A204.1 (cell line): Measurements from ENCODE around the gene ZMYND11.
"Not testable (repeated sequence)": the region's sequence is repeated elsewhere in the genome, so short reads cannot be mapped to it uniquely, and the experiment has no call there.

ENCODE experiments used
- FAIRE-seq: peaks from 2 replicates; lab custom pipeline; 2012; peaks lifted over from hg19 to GRCh38; lab: Jason Lieb, UNC

ZMYND11 gene

DNA sequence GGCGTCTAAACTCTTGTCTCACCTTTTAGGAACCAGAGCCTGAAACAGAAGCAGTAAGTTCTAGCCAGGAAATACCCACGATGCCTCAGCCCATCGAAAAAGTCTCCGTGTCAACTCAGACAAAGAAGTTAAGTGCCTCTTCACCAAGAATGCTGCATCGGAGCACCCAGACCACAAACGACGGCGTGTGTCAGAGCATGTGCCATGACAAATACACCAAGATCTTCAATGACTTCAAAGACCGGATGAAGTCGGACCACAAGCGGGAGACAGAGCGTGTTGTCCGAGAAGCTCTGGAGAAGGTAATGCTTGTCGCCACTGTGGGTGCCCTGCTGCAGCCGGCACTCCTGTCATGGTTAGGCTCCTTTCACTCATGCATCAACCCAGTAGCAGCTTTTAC is 113.1 kb downstream of the ZMYND11 start:
- FAIRE-seq = no peak

DNA sequence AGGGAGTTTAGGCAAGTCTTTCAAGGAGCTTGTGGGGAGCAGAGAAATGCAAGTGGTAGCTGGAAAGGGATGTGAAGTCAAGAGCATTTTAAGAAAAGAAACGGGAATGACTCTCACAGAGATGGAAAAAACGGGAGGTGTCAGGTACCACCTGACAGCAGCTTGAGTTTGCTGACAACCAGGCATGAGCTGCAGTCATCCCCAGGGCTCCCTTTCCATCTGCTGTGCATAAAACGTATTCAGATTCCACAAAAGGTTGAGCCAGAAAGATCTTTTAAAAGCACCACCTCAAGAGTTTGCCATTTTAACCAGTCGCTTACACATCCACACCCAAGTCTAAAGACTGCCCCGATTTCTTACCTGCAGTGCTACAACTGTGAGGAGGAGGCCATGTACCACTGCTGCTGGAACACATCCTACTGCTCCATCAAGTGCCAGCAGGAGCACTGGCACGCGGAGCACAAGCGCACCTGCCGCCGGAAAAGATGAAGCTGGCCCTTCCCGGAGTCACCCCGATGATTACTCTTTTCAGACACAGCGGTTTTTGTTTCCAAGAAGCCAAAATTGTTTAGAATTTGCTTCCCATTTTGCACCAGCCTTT is 116.8 kb downstream of the ZMYND11 start:
- FAIRE-seq = no peak

DNA sequence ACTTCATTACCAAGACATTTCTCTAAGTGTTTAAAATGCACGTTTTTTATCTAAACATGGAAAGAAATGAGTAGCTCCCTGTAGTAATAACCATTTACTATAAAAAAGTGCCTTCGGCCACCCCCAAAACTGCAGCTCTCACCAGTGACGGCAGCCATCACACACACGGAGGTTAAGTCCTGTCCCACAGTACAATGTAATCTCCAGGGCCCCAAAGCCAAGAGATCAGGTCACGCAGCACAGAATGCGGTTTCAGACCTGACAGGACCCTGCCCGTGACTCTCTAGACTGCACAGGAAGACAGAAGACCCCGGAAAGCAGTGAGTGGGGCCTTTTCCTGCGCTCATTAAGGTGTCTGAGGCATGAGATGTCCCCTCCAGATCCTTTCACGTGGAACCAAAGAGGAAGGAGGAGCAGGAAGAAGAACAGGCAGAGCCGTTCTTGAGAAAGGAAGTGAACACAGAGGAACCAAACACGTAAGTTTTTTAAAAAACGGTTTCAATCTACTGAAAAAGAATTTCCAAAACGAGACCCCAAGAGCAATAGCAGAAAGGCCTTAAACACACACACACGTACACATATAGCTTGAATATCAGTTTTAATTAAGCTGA is 125.7 kb downstream of the ZMYND11 start:
- FAIRE-seq = no peak

DNA sequence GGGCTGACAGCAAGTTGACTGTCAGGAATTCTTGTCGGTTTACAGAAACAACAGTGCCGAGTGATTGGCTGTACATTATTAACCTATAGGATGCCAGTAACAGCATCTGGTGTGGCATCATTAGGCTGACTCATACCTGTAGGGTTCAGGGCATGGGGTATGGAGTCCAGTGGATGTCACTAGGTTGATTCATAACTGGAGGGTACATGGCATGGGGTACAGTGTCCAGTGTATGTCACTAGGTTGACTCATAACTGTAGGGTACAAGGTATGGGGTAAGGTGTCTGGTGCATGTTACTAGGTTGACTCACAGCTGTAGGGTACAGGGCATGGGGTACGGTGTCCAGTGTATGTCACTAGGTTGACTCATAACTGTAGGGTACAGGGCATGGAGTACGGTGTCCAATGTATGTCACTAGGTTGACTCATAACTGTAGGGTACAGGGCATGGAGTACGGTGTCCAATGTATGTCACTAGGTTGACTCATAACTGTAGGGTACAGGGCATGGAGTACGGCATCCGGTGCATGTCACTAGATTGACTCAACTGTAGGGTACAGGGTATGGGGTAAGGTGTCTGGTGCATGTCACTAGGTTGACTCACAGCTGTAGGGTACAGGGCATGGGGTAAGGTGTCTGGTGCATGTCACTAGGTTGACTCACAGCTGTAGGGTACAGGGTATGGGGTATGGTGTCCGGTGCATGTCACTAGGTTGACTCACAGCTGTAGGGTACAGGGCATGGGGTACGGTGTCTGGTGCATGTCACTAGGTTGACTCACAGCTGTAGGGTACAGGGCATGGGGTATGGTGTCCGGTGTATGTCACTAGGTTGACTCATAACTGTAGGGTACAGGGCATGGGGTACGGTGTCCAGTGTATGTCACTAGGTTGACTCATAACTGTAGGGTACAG is 129.2 kb downstream of the ZMYND11 start:
- not testable (repeated sequence) for FAIRE-seq

DNA sequence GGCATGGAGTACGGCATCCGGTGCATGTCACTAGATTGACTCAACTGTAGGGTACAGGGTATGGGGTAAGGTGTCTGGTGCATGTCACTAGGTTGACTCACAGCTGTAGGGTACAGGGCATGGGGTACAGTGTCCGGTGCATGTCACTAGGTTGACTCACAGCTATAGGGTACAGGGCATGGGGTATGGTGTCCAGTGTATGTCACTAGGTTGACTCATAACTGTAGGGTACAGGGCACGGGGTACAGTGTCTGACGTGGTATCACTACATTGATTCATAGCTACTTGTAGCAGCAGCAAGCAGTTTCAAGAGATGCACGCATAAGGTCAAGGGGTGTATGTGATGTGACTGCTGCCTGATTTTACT is 129.8 kb downstream of the ZMYND11 start:
- not testable (repeated sequence) for FAIRE-seq

DNA sequence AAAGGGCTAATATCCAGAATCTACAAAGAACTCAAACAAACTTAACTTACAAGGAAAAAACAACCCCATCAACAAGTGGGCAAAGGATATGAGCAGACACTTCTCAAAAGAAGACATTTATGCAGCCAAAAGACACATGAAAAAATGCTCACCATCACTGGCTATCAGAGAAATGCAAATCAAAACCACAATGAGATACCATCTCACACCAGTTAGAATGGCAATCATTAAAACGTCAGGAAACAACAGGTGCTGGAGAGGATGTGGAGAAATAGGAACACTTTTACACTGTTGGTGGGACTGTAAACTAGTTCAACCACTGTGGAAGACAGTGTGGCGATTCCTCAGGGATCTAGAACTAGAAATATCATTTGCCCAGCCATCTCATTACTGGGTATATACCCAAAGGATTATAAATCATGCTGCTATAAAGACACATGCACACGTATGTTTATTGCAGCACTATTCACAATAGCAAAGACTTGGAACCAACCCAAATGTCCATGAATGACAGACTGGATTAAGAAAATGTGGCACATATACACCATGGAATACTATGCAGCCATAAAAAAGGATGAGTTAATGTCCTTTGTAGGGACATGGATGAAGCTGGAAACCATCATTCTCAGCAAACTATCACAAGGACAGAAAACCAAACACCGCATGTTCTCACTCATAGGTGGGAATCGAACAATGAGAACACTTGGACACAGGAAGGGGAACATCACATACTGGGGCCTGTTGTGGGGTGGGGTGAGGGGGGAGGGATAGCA is 130.7 kb downstream of the ZMYND11 start:
- not testable (repeated sequence) for FAIRE-seq

DNA sequence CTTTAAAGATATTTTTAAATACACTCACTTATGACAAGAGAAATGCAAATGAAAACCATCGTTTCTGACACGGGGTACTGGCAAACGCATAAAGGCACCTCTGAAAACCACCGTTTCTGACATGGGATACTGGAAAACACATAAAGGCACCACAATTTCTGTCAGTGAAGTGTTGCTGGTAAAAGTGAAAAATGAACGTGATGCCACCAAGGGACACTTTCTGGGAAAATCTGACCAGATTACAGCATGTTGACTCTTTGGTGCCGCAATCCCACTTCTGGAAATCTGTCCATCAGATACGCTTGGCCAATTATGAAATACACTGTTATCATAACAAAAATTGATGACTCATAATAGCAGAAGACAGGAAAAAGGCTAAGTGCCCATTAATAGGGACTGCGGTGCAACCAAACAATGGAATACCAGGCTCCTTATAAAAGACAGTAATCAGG is 131.7 kb downstream of the ZMYND11 start:
- no peak for FAIRE-seq

DNA sequence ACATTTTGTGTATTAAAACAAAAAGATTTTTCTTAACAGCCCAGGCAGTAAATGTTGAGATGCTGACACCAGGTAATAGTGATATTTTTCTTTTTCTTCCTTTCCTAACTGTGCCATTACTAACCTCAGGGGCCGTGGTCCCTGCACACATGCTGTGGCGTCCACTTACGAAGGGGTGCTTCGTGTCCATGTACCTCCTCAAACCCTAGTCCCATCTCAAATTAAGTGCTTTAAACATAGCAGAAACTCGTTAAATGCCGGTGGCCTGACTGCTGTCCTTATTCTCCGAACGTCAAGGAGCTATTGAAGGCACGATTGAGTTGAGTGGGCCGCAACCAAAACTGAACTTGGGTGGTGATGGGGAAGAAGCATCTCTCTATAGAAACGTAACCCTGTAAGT is 132.4 kb downstream of the ZMYND11 start:
- FAIRE-seq = no peak

DNA sequence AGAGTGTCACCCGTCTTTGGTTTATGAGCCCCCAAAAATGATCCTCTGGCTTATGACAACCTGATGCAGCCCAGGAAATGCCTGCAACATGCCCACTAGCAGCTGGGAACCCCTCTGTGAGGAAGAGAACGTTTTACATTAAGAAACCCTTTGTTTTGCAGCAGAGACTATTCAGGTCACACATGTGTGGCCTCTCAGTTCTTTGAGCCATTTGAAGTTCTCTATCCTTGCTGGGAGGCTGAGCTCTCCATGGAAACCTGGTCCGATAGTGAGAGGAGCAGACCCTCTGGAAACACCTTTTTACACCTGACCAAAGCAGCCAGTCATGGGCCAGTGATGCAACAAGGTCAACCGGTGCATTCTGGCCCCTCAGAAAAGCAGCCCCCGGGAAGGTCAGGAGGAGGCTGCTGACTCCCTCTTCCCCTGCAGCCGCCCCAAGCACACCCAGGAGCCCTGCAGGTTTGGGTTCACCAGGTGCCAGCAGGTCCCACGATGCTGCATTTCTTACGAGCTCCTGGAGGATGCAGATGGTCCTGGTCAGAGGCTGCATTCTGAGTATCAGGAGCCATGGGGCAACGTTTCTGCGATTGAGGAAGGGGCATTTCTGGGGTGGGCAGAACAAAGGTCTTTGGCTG is 134.3 kb downstream of the ZMYND11 start:
- no peak for FAIRE-seq

DNA sequence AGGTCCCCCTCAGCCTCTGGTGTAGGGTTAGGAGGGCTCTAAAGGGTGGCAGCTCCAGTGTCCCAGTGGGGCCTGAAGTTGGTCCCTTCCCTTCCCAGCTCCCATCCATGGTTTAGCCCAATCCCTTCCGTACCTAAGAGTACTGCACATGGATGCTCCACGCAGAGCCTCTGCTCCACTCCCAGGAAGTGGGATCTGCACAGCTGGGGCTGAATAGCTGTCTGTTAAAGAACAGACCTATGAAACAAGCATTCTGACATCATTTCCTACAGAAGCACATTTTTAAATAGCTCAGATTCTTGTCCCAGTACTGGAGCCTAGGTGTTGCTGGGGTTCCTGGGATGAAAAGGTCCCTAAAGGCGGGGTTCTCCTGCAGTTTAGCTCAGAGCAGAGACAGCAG is 135.9 kb downstream of the ZMYND11 start:
- no peak for FAIRE-seq

DNA sequence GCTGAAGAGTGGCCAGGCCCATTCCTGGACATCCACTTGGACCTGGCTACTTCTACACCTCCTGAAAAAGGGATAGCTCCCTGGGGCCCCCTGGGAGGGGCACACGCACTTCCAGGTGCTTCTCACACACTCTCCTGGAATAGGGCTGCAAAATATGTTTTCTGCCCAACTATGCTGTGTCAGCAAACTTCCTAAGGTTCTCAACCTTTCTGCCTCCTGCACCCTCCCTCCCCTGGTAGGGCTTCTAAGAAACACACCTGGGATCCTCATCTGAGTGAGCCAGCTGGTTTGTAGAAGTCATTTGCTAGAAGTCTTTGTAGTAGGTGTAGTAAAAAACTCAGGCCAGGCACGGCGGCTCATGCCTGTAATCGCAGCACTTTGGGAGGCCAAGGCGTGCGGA is 136.5 kb downstream of the ZMYND11 start:
- FAIRE-seq = no peak

DNA sequence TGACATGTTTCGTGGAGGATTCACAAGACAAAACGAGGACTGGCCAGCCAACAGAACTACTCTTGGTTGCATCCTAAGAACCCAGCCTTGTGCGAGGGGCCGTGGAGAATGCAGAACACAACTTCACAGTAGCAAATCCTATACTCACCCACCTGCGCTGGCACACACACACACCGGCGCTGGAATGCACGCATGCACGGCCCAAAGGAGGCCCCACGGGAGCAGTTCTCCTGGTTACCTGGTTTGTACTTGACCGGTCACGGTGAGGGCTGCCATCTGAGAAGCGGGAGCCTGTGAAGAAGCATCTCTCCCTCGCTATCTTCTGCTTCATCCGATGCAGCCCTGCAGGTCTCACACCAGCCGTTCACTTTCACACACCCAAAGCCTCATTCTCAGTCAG is 137.8 kb downstream of the ZMYND11 start:
- FAIRE-seq = no peak

DNA sequence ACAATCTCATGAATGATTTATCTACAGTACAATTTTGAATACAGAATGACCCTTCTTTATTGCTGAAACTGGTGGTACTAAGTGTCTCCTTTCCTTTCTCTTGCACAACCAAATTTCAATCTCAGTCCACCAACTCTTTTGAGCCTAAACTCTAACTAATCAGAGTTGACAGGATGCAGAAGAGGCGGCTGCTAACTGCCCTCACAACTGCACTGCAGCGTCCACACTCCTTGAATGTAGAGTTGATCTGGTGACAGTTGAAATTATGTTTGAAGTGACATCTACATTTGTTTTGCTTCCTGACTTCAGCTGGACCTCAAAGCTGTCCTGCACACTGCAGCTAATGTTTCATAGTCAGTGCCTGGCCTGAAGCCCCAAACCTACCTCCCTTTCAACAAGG is 139.6 kb downstream of the ZMYND11 start:
- no peak for FAIRE-seq

DNA sequence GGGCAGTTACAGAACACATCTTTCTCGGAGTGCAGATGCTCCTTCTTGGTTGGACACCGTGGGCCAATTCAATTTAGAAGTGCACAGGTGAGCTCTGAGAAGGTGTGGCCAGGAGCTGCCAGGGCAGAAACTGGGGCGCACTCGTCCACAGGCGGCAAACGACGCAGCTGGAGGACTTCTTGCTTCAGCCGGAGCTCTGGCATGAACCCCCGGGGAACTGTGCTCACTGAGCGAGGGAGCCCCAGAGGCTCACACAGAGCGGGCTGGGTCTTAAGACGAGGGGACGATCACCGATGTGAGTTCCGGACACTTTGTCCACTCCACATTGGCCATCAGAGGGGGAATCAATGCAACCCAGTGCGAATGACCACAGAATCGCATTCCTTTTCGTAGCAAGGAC is 140.4 kb downstream of the ZMYND11 start:
- FAIRE-seq = no peak

DNA sequence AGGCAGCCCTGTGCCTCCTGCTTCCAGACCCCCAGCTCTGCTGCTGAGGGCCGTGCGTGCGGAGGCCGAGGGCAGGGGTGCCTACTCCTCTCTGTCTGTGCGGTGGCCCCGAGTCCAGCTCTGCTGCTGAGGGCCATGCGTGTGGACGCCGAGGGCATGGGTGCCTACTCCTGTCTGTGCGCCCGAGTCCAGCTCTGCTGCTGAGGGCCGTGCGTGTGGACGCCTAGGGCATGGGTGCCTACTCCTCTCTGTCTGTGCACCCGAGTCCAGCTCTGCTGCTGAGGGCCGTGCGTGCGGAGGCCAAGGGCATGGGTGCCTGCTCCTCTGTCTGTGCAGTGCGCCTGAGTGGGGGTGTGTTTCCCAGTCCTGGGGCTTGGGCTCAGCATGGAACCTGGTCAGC is 142.7 kb downstream of the ZMYND11 start:
- no peak for FAIRE-seq

DNA sequence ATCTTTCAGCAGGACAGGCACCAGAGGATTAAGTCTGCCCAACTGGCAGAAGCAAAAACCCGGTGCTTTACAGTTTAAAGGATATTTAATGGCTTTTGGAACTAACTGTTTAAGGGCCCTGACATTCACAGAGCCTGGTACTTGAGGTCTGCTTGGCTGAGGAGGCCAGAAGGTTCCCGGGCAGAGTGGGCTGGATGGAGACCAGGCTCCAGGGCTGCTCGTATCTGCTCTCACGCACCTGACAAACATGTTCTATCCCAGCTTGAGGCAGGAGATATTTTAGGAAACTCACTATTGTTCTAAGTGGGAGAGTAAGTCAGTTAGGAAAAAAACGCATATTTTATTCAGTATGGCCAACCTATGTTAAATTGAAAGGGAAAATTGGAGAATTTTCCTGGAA is 143.5 kb downstream of the ZMYND11 start:
- FAIRE-seq = no peak

DNA sequence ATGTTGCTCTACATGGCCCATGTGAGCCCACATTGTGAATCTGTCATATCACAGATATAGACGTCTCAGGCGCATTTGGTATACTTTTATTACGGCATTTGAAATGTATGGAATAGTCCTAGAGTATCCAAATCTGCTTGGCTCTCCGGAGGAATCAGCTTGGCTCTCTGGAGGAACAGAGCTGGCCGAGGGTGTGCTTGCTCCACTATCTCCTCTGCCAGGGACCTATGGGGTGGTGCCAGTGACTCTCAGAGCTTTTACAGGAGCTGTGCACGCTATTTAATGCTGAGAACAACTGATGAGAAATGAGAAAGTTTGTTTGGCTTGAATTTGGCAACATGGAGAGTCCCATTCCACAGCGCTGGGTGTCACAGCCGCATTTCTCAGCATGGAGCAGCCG is 144.0 kb downstream of the ZMYND11 start:
- FAIRE-seq = no peak

DNA sequence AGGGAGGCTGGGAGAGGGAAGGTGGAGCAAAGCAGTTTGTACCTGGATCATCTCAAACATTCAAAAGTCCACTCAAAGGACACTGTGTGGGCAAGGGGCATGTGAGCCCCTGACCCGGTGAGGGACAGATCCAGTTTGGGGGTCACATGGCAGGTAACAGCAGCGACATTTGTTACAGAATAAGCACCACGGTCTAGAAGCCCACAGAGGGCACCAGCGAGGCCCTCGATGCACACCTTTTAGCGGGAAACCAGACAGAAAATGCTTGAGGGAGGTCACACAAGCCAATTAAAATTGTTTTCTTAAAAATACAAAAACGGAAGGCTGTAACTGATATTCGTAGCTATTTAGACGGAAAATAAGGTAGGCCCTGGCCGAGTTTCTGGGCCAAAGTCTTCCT is 144.4 kb downstream of the ZMYND11 start:
- FAIRE-seq = no peak

DNA sequence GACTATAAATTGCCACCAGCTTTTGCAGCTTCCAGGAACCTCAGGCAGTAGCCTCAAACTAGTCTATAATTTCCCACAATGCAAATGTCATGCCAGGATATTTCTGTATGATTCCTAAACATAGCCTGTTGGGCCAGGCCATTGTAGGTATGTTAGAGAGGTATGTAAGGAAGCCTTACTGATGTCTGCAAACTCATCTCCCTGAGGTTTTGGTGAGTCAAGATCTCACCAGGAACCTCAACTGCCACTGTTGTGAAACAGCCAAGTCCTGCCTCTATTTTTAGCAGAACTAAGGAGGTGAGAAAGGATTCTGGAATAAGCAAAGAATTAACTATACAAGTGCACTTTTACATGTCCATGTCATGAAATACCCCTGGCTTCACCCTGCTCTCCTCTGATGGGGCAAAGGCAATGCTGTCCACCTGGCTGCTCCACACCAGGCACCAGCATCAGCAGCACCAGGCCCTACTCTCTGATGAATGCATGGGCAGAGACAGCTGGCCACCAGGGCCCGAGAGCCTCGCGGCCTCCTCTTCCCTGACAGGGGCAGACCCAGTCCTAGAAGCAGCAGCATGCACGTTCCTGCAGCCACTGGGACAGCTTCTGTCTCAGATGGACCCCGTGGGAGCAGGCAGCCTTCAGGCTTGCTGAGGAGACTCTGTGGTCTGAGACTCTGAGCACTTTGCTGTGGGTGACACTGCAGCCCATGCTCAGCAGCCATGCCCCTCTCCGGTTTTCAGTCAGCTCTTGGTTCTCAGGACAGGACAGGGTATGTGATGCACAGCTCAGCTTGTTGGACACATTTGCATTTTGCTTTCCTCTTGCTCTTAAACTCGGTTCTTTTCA is 147.3 kb downstream of the ZMYND11 start:
- no peak for FAIRE-seq

DNA sequence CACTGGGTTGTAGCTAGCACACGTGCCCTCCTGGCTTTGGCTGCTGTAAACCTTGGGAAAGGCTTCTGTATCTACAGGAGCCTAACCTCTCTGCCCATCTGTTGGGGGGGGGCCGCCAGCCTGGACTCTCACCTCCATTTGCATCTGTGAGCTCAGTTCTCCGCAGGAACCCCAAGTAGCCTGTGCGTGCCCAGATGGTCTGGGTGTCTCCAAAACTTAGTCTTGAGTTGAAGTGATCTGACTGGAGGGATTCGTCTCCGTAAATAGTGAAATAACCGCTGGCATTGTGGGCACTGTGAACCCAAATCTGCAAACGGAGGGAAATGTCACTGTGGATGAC is 147.9 kb downstream of the ZMYND11 start:
- FAIRE-seq = no peak

DNA sequence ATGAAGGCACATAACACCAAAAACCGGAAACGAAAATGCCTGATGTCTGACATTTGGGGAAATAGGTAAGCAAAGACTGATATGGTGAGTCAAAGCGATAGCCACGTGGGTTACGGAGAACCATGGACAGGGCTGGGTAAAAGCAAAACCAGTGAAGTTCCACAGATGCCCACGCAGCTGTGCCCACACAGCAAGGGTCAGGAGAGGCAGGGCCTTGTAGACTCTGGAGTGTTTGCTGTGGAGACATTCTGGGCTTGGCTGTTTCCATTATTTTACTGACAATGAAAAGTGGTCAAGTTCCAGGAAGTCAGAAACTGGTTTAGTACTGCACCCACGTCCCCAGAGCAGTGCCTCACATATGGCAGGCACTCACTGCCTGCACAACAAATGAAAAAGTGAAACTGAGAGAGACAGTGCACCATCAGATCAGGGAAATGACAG is 148.7 kb downstream of the ZMYND11 start:
- FAIRE-seq = no peak
